ENCODE data around the gene CEP350. TPM values are rescaled to one million over a fixed set of nuclear protein-coding genes. Genes with fewer than 3 reads are reported as not detected.

CEP350 gene
- total and polyA plus RNA-seq, 2 donors from 2014 or later: 2.8 to 46.5 TPM

GRCh38 chr1:179996099-179996498, 41.5 kb downstream of the CEP350 start:
- no peaks in the 10 kb centered on the region for H3K27me3 ChIP-seq (ENCODE audit: control insufficient read depth, insufficient read depth, low read length)
- intact Hi-C loops (cut with DNase I): no loop called here
- no peaks in the 10 kb centered on the region for H3K4me1 ChIP-seq (ENCODE audit: control insufficient read depth in 2 of 3, insufficient read depth in 2 of 3, low read depth in 1 of 3, low read length in 3 of 3)
- no peaks in the 10 kb centered on the region for H3K9me3 ChIP-seq (ENCODE audit: control insufficient read depth in 2 of 3, insufficient read depth in 1 of 3, low read length in 3 of 3)
- peaks cover 0 to 7% (median 5%) of the 10 kb centered on the region in 3 donors for H3K36me3 ChIP-seq (ENCODE audit: control insufficient read depth in 2 of 3, insufficient read depth in 3 of 3, low read length in 3 of 3)
- H3K9ac ChIP-seq (ENCODE audit: low read length in 3 of 3): no peak overlapping the region
- FAIRE-seq: no peak
- no peak overlapping the region for H3K4me3 ChIP-seq (ENCODE audit: low read length in 3 of 3)
- TF ChIP-seq, protein P1, sequence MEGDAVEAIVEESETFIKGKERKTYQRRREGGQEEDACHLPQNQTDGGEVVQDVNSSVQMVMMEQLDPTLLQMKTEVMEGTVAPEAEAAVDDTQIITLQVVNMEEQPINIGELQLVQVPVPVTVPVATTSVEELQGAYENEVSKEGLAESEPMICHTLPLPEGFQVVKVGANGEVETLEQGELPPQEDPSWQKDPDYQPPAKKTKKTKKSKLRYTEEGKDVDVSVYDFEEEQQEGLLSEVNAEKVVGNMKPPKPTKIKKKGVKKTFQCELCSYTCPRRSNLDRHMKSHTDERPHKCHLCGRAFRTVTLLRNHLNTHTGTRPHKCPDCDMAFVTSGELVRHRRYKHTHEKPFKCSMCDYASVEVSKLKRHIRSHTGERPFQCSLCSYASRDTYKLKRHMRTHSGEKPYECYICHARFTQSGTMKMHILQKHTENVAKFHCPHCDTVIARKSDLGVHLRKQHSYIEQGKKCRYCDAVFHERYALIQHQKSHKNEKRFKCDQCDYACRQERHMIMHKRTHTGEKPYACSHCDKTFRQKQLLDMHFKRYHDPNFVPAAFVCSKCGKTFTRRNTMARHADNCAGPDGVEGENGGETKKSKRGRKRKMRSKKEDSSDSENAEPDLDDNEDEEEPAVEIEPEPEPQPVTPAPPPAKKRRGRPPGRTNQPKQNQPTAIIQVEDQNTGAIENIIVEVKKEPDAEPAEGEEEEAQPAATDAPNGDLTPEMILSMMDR (IDR thresholded peaks at IDR 0.05; ENCODE audit: borderline replicate concordance, extremely low read depth, insufficient read depth): no peak
- H3K27ac ChIP-seq (ENCODE audit: low read depth in 2 of 2, low read length in 2 of 2): no peak overlapping the region
- no peak for DNase-seq

DNA sequence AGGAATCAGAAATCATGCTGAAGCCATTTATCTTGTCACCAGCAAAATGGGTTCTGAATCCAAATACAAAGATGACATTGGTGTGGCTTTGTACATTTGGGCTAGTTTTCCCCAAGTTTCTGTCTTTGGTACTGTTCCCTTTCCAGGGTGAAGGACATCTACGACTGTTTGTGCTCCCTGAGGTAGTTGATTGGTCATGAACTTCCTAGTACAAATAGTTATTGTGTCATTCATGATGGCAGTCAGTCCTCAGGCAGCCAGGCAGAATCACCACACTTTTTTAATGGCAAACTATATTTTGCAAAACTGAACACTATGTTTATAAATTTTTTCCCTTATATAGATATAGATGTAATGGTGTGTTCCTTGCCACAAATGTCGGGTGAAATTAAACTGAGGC, 46.0 kb downstream of the CEP350 start:
- intact Hi-C loops (cut with DNase I): no loop called here
- no peaks in the 10 kb centered on the region for H3K4me1 ChIP-seq (ENCODE audit: control insufficient read depth in 2 of 3, insufficient read depth in 2 of 3, low read depth in 1 of 3, low read length in 3 of 3)
- FAIRE-seq: no peak
- TF ChIP-seq, protein P1 (IDR thresholded peaks at IDR 0.05; ENCODE audit: borderline replicate concordance, extremely low read depth, insufficient read depth): no peak
- H3K36me3 ChIP-seq (ENCODE audit: control insufficient read depth in 2 of 3, insufficient read depth in 3 of 3, low read length in 3 of 3): peaks cover 0 to 10% (median 8%) of the 10 kb centered on the region in 3 donors
- no peak overlapping the region for H3K9ac ChIP-seq (ENCODE audit: low read length in 3 of 3)
- H3K4me3 ChIP-seq (ENCODE audit: low read length in 3 of 3): no peak overlapping the region
- no peak overlapping the region for H3K27ac ChIP-seq (ENCODE audit: low read depth in 2 of 2, low read length in 2 of 2)
- no peaks in the 10 kb centered on the region for H3K9me3 ChIP-seq (ENCODE audit: control insufficient read depth in 2 of 3, insufficient read depth in 1 of 3, low read length in 3 of 3)
- H3K27me3 ChIP-seq (ENCODE audit: control insufficient read depth, insufficient read depth, low read length): no peaks in the 10 kb centered on the region
- no peak for DNase-seq

- intact Hi-C loops (cut with DNase I): no loop called here
- TF ChIP-seq, protein P1 (IDR thresholded peaks at IDR 0.05; ENCODE audit: borderline replicate concordance, extremely low read depth, insufficient read depth): no peak
- Histone ChIP-seq H3K27ac (ENCODE audit: low read depth in 2 of 2, low read length in 2 of 2) (no peak overlapping the region), H3K4me3 (ENCODE audit: low read length in 3 of 3) (no peak overlapping the region), H3K9me3 (ENCODE audit: control insufficient read depth in 2 of 3, insufficient read depth in 1 of 3, low read length in 3 of 3) (no peaks in the 10 kb centered on the region), H3K9ac (ENCODE audit: low read length in 3 of 3) (no peak overlapping the region), H3K36me3 (ENCODE audit: control insufficient read depth in 2 of 3, insufficient read depth in 3 of 3, low read length in 3 of 3) (peaks cover 0 to 8% (median 5%) of the 10 kb centered on the region in 3 donors), H3K4me1 (ENCODE audit: control insufficient read depth in 2 of 3, insufficient read depth in 2 of 3, low read depth in 1 of 3, low read length in 3 of 3) (no peaks in the 10 kb centered on the region), H3K27me3 (ENCODE audit: control insufficient read depth, insufficient read depth, low read length) (no peaks in the 10 kb centered on the region)
- DNase-seq (no peak), FAIRE-seq (no peak)
Measured at GRCh38 chr1:180002437-180002836, 47.8 kb downstream of the CEP350 start.

All from kidney (tissue), 14 donors.